ENCODE data around the gene ACER3. TPM values are rescaled to one million over a fixed set of nuclear protein-coding genes. Genes with fewer than 3 reads are reported as not detected.
"Not testable (repeated sequence)": the region's sequence is repeated elsewhere in the genome, so short reads cannot be mapped to it uniquely, and the experiment has no call there.

The ACER3 gene
- total RNA-seq, 4 donors from 2014 or later = 9.3 to 25.7 (median 14.2) TPM

DNA sequence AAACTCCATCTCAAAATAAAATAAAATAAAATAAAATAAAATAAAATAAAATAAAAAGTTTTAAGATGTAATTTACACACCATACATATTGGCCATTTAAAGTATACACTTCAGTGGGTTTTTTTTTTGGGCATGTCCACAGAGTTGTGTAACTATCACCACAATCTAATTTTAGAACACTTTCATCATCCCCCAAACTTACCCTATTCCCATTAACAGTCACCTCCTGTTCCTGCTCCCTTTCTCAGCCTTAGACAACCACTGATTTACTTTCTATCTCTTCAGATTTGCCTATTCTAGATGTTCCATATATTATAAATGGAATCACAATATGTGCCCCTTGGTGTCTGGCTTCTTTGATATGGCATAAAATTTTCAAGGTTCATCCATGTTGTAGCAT, 4.6 kb upstream of the ACER3 start:
- Histone ChIP-seq H3K36me3 (no peaks in the 10 kb centered on the region), H3K27ac (no peak overlapping the region), H3K9me3 (no peaks in the 10 kb centered on the region), H3K27me3 (no peaks in the 10 kb centered on the region), H3K4me3 (no peak overlapping the region), H3K4me1 (peaks cover 0 to 9% (median 0%) of the 10 kb centered on the region in 3 donors)
- ATAC-seq = no peak
- TF ChIP-seq POLR2AphosphoS5 (IDR thresholded peaks at IDR 0.05) = no peak
- TF ChIP-seq POLR2A (IDR thresholded peaks at IDR 0.05) = no peak
- TF ChIP-seq EP300 (IDR thresholded peaks at IDR 0.05) = no peak
- TF ChIP-seq, protein P1, sequence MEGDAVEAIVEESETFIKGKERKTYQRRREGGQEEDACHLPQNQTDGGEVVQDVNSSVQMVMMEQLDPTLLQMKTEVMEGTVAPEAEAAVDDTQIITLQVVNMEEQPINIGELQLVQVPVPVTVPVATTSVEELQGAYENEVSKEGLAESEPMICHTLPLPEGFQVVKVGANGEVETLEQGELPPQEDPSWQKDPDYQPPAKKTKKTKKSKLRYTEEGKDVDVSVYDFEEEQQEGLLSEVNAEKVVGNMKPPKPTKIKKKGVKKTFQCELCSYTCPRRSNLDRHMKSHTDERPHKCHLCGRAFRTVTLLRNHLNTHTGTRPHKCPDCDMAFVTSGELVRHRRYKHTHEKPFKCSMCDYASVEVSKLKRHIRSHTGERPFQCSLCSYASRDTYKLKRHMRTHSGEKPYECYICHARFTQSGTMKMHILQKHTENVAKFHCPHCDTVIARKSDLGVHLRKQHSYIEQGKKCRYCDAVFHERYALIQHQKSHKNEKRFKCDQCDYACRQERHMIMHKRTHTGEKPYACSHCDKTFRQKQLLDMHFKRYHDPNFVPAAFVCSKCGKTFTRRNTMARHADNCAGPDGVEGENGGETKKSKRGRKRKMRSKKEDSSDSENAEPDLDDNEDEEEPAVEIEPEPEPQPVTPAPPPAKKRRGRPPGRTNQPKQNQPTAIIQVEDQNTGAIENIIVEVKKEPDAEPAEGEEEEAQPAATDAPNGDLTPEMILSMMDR (IDR thresholded peaks at IDR 0.05) = no peak

DNA sequence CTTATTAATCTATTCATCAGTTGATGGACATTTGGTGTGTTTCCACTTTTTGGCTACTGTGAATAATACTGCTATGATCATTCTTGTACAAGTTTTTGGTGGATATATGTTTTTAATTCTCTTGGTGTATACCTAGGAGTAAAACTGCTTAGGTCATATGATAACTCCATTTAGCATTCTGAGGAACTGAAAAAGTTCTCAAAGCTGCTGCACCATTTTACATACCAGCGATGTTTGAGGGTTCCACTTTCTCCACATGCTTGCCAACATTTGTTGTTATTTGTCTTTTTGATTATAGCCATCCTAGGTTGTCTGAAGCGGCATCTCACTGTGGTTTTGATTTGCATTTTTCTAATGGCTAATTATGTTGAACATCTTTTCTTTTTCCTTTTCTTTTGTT, 4.1 kb upstream of the ACER3 start:
- Histone ChIP-seq H3K27me3 (no peaks in the 10 kb centered on the region), H3K27ac (no peak overlapping the region), H3K4me3 (no peak overlapping the region), H3K4me1 (peaks cover 0 to 10% (median 0%) of the 10 kb centered on the region in 3 donors), H3K36me3 (no peaks in the 10 kb centered on the region), H3K9me3 (no peaks in the 10 kb centered on the region)
- no peak for ATAC-seq
- TF ChIP-seq POLR2A (IDR thresholded peaks at IDR 0.05) (no peak), EP300 (IDR thresholded peaks at IDR 0.05) (no peak), POLR2AphosphoS5 (IDR thresholded peaks at IDR 0.05) (no peak)
- TF ChIP-seq, protein P1 (IDR thresholded peaks at IDR 0.05) = no peak
- 73 to 76% methylated on average over 1 to 2 of the region's 2 CpGs for WGBS, 2 donors (ENCODE audit: low coverage in 1 of 2)

DNA sequence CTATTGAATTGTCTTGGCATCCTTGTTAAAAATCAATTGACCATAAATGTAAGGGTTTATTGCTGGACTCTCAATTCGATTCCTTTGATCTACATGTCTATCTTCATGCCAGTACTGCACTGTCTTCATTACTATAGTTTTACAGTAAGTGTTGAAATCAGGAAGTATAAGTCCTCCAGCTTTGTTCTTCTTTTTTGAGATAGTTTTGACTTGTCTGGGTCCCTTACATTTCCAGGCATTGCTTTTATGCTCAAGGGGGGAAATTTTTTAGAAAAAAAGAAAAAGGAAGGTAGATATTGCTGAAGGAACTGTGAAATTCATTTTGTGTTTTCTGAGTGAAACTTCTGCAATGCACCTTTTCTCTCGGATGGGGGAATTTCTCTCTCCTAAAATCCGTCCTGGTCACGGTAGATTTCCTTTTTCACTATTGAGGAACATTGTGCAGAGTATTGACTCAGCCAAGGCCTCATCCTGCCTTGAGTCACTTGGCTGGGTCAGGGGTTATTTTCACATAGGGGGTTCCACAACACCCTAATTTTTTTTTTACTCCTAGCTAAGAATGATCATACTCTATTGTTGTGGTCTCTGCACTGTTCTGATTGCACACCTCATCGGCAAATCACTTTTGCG, 2.8 kb upstream of the ACER3 start:
- no peak overlapping the region for H3K4me3 ChIP-seq
- no peaks in the 10 kb centered on the region for H3K27me3 ChIP-seq
- H3K9me3 ChIP-seq = no peaks in the 10 kb centered on the region
- TF ChIP-seq POLR2A (IDR thresholded peaks at IDR 0.05) = no peak
- TF ChIP-seq POLR2AphosphoS5 (IDR thresholded peaks at IDR 0.05) = no peak
- no peak for TF ChIP-seq EP300 (IDR thresholded peaks at IDR 0.05)
- TF ChIP-seq, protein P1 (IDR thresholded peaks at IDR 0.05) = no peak
- H3K27ac ChIP-seq = no peak overlapping the region
- 71 to 80% methylated on average over 5 to 6 of the region's 6 CpGs for WGBS, 2 donors (ENCODE audit: low coverage in 1 of 2)
- no peaks in the 10 kb centered on the region for H3K36me3 ChIP-seq
- H3K4me1 ChIP-seq = peaks cover 0 to 23% (median 2%) of the 10 kb centered on the region in 3 donors
- ATAC-seq = no peak

DNA sequence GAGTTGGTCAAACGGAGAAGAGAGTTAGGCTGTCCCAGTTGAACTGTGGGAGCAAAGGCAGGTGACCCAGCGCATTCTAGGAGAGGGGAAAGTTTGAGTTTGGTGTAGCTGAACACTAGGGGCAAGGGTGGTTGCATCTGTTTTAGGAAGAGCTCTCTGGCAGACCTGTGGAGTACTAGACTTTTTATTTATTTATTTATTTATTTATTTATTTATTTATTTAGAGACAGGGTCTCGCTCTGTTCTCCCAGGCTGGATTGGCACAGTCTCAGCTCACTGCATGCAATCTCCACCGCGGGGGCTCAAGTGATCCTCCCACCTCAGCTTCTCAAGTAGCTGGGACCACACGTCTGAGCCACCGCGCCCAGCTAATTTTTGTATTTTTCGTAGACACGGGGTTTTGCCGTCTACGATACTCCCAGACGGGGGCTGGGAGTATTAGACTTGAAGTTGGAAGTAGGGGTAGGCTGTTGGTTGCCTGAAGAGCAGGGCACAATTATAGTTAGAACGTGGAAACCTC, 950 bp upstream of the ACER3 start:
- Histone ChIP-seq H3K4me1 (peaks cover 0 to 26% (median 2%) of the 10 kb centered on the region in 3 donors), H3K9me3 (no peaks in the 10 kb centered on the region), H3K36me3 (no peaks in the 10 kb centered on the region), H3K4me3 (no peak overlapping the region), H3K27ac (peak overlapping the region; percentile 41 to 90 (median 90)), H3K27me3 (no peaks in the 10 kb centered on the region)
- no peak for ATAC-seq
- WGBS, 2 donors (ENCODE audit: low coverage in 1 of 2) = 91 to 96% methylated on average over 7 to 12 of the region's 14 CpGs
- TF ChIP-seq EP300 (IDR thresholded peaks at IDR 0.05) (no peak), POLR2A (IDR thresholded peaks at IDR 0.05) (no peak), POLR2AphosphoS5 (IDR thresholded peaks at IDR 0.05) (no peak)
- TF ChIP-seq, protein P1 (IDR thresholded peaks at IDR 0.05) = no peak

DNA sequence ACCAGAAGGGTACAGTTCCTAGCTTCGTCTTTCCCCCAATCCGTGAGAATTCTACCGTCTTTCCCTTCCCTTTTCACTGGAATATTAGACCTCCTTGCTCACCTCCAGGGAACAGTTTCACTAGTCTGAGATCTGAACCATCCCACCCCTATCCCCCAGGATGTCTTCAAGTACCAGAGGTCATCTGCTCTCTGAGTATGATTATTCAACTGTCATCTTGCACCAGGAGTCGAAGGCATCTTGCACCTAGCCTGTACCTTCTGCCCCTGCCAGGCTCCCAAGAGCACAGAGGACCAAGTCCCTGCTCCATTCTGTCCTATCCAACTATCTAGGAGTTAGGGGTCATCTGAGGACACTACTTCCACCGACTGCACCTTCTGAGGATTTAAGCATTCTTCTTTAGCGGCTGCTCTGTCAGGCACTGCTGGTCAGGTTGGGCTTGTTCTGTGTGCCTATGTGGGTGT, 804 bp downstream of the ACER3 start:
- peaks cover 0 to 26% (median 2%) of the 10 kb centered on the region in 3 donors for H3K4me1 ChIP-seq
- peak overlapping the region; percentile 12 to 90 (median 90) for H3K27ac ChIP-seq
- no peak for ATAC-seq
- peak overlapping the region; percentile 50 to 89 for H3K4me3 ChIP-seq
- WGBS, 2 donors (ENCODE audit: low coverage in 1 of 2) = 8 to 11% methylated on average over 2 to 5 of the region's 6 CpGs
- H3K27me3 ChIP-seq = no peaks in the 10 kb centered on the region
- TF ChIP-seq EP300 (IDR thresholded peaks at IDR 0.05) = no peak
- no peak for TF ChIP-seq POLR2AphosphoS5 (IDR thresholded peaks at IDR 0.05)
- TF ChIP-seq, protein P1 (IDR thresholded peaks at IDR 0.05) = no peak
- no peak for TF ChIP-seq POLR2A (IDR thresholded peaks at IDR 0.05)
- no peaks in the 10 kb centered on the region for H3K36me3 ChIP-seq
- H3K9me3 ChIP-seq = no peaks in the 10 kb centered on the region

DNA sequence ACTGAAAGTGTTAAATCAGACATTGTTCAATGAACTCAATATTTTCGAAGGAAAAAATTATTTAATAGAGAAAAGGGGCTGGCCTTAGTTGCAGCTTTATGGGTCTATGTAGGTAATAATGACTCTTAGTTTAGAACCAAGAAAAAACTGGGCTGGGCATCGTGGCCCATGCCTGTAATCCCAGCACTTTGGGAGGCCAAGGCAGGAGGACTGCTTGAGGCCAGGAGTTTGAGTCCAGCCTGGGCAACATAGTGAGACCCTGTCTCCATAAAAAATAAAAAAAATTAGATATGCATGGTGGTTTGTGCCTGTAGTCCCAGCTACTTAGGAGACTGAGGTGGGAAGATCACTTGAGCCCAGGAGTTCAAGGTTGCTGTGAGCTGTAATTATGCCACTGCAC, 2.1 kb downstream of the ACER3 start:
- H3K36me3 ChIP-seq, ATAC-seq, H3K9me3 ChIP-seq, H3K4me3 ChIP-seq, H3K27ac ChIP-seq, H3K27me3 ChIP-seq: not testable (repeated sequence)
- WGBS, 2 donors (ENCODE audit: low coverage in 1 of 2) = 82 to 83% methylated on average over 1 to 2 of the region's 2 CpGs
- peaks cover 0 to 26% (median 2%) of the 10 kb centered on the region in 3 donors for H3K4me1 ChIP-seq

Measured in gastroesophageal sphincter (tissue), 4 donors.